ENCODE measurements around the gene CD22.

Gene CD22

GRCh38 chr19:35341565-35342225 is 12.7 kb downstream of the CD22 start:
- no peak for TF ChIP-seq SP1 (IDR thresholded peaks at IDR 0.05)
- no peak for TF ChIP-seq FOXA1 (IDR thresholded peaks at IDR 0.05)
- TF ChIP-seq CTBP1 (IDR thresholded peaks at IDR 0.05; ENCODE audit: borderline replicate concordance): no peak
- no peak for TF ChIP-seq LEF1 (IDR thresholded peaks at IDR 0.05; ENCODE audit: borderline replicate concordance)
- TF ChIP-seq ARNT (IDR thresholded peaks at IDR 0.05): no peak
- no peak for DNase-seq (ENCODE audit: extremely low spot score)
- CTCF ChIA-PET: no interaction called here
- POLR2A ChIA-PET: no interaction called here

- ChIA-PET POLR2A (no interaction called here), CTCF (no interaction called here)
- no peak for DNase-seq (ENCODE audit: extremely low spot score)
- TF ChIP-seq TARDBP (IDR thresholded peaks at IDR 0.05) (no peak), BHLHE40 (IDR thresholded peaks at IDR 0.05; ENCODE audit: borderline replicate concordance) (no peak), PKNOX1 (IDR thresholded peaks at IDR 0.05) (no peak), FOXK2 (IDR thresholded peaks at IDR 0.05) (no peak), NFRKB (IDR thresholded peaks at IDR 0.05) (no peak), FOXA1 (IDR thresholded peaks at IDR 0.05) (no peak), ELF4 (IDR thresholded peaks at IDR 0.05) (no peak), HDGF (IDR thresholded peaks at IDR 0.05; ENCODE audit: borderline replicate concordance) (no peak), ARNT (IDR thresholded peaks at IDR 0.05) (no peak), LEF1 (IDR thresholded peaks at IDR 0.05; ENCODE audit: borderline replicate concordance) (no peak), SP1 (IDR thresholded peaks at IDR 0.05) (no peak), FOXM1 (IDR thresholded peaks at IDR 0.05; ENCODE audit: borderline replicate concordance) (no peak), CTBP1 (IDR thresholded peaks at IDR 0.05; ENCODE audit: borderline replicate concordance) (no peak), ZNF384 (IDR thresholded peaks at IDR 0.05) (no peak), L3MBTL2 (conservative IDR thresholded peaks at IDR 0.05) (no peak), SUZ12 (IDR thresholded peaks at IDR 0.05) (no peak)
These were observed 13.4 kb downstream of the CD22 start for GRCh38 chr19:35342430-35342829.

GRCh38 chr19:35344511-35345031 is 15.6 kb downstream of the CD22 start:
- no peak for DNase-seq (ENCODE audit: extremely low spot score)
- ChIA-PET POLR2A (no interaction called here), CTCF (no interaction called here)
- TF ChIP-seq NFRKB (IDR thresholded peaks at IDR 0.05): no peak
- no peak for TF ChIP-seq BHLHE40 (IDR thresholded peaks at IDR 0.05; ENCODE audit: borderline replicate concordance)
- TF ChIP-seq TARDBP (IDR thresholded peaks at IDR 0.05): no peak
- no peak for TF ChIP-seq CTBP1 (IDR thresholded peaks at IDR 0.05; ENCODE audit: borderline replicate concordance)
- TF ChIP-seq ZNF384 (IDR thresholded peaks at IDR 0.05): no peak
- TF ChIP-seq SUZ12 (IDR thresholded peaks at IDR 0.05): no peak
- no peak for TF ChIP-seq LEF1 (IDR thresholded peaks at IDR 0.05; ENCODE audit: borderline replicate concordance)
- TF ChIP-seq SP1 (IDR thresholded peaks at IDR 0.05): no peak
- no peak for TF ChIP-seq L3MBTL2 (conservative IDR thresholded peaks at IDR 0.05)
- no peak for TF ChIP-seq FOXM1 (IDR thresholded peaks at IDR 0.05; ENCODE audit: borderline replicate concordance)

- CTCF ChIA-PET: no interaction called here
- no peak for TF ChIP-seq CTBP1 (IDR thresholded peaks at IDR 0.05; ENCODE audit: borderline replicate concordance)
- TF ChIP-seq LEF1 (IDR thresholded peaks at IDR 0.05; ENCODE audit: borderline replicate concordance): no peak
- TF ChIP-seq BHLHE40 (IDR thresholded peaks at IDR 0.05; ENCODE audit: borderline replicate concordance): no peak
- TF ChIP-seq TARDBP (IDR thresholded peaks at IDR 0.05): no peak
- TF ChIP-seq NFRKB (IDR thresholded peaks at IDR 0.05): no peak
- TF ChIP-seq ARNT (IDR thresholded peaks at IDR 0.05): no peak
- DNase-seq (ENCODE audit: extremely low spot score): no peak
- POLR2A ChIA-PET: no interaction called here
These were observed 16.7 kb downstream of the CD22 start for GRCh38 chr19:35345671-35346111.

- no peak for DNase-seq (ENCODE audit: extremely low spot score)
- POLR2A ChIA-PET: no interaction called here
- CTCF ChIA-PET: no interaction called here
- TF ChIP-seq SUZ12 (IDR thresholded peaks at IDR 0.05) (no peak), ARNT (IDR thresholded peaks at IDR 0.05) (no peak), ZNF384 (IDR thresholded peaks at IDR 0.05) (no peak), FOXM1 (IDR thresholded peaks at IDR 0.05; ENCODE audit: borderline replicate concordance) (no peak), FOXA1 (IDR thresholded peaks at IDR 0.05) (no peak), PKNOX1 (IDR thresholded peaks at IDR 0.05) (no peak), HDGF (IDR thresholded peaks at IDR 0.05; ENCODE audit: borderline replicate concordance) (no peak), BHLHE40 (IDR thresholded peaks at IDR 0.05; ENCODE audit: borderline replicate concordance) (no peak), SP1 (IDR thresholded peaks at IDR 0.05) (no peak), FOXK2 (IDR thresholded peaks at IDR 0.05) (no peak), L3MBTL2 (conservative IDR thresholded peaks at IDR 0.05) (no peak), ELF4 (IDR thresholded peaks at IDR 0.05) (no peak), LEF1 (IDR thresholded peaks at IDR 0.05; ENCODE audit: borderline replicate concordance) (no peak), CTBP1 (IDR thresholded peaks at IDR 0.05; ENCODE audit: borderline replicate concordance) (no peak), NFRKB (IDR thresholded peaks at IDR 0.05) (no peak), TARDBP (IDR thresholded peaks at IDR 0.05) (no peak)
These were observed 17.4 kb downstream of the CD22 start for GRCh38 chr19:35346193-35347052.

GRCh38 chr19:35347171-35347929 is 18.4 kb downstream of the CD22 start, which contains the start of gene FFAR1:
Gene FFAR1 (plus strand): TSS chr19:35347902. CDS start chr19:35351552, 3,650 bp downstream.
- TF ChIP-seq SUZ12 (IDR thresholded peaks at IDR 0.05): no peak
- TF ChIP-seq LEF1 (IDR thresholded peaks at IDR 0.05; ENCODE audit: borderline replicate concordance): no peak
- TF ChIP-seq ARNT (IDR thresholded peaks at IDR 0.05): no peak
- TF ChIP-seq ELF4 (IDR thresholded peaks at IDR 0.05): no peak
- no peak for TF ChIP-seq BHLHE40 (IDR thresholded peaks at IDR 0.05; ENCODE audit: borderline replicate concordance)
- no peak for TF ChIP-seq NFRKB (IDR thresholded peaks at IDR 0.05)
- no peak for TF ChIP-seq PKNOX1 (IDR thresholded peaks at IDR 0.05)
- ChIA-PET POLR2A (no interaction called here), CTCF (no interaction called here)
- DNase-seq (ENCODE audit: extremely low spot score): no peak

Data from HEK293T (cell line).